GM19395 (cell line): ENCODE measurements around the gene PFKFB3.

Source experiments
- ATAC-seq: cut with Tn5 transposase; IDR thresholded peaks from one replicate; pipeline ENCODE4 v1.9.1; 2021; ENCODE audit warnings: mild to moderate bottlenecking, moderate library complexity; ENCODE audit not compliant: unreplicated experiment

PFKFB3 gene

GRCh38 chr10:6219494-6219836 is 16.7 kb downstream of the PFKFB3 start:
- no peak for ATAC-seq

- ATAC-seq = no peak
These were observed 17.9 kb downstream of the PFKFB3 start for GRCh38 chr10:6220418-6221191.

- no peak for ATAC-seq
These were observed 18.6 kb downstream of the PFKFB3 start for GRCh38 chr10:6221192-6221940.

- no peak for ATAC-seq
These were observed 19.4 kb downstream of the PFKFB3 start for GRCh38 chr10:6221971-6222751.

GRCh38 chr10:6222755-6223154 is 20.0 kb downstream of the PFKFB3 start:
- ATAC-seq = no peak

GRCh38 chr10:6223981-6224380 is 21.2 kb downstream of the PFKFB3 start:
- ATAC-seq = no peak

- no peak for ATAC-seq
These were observed 22.0 kb downstream of the PFKFB3 start for GRCh38 chr10:6224781-6225180.

- no peak for ATAC-seq
These were observed 22.6 kb downstream of the PFKFB3 start for GRCh38 chr10:6225263-6225814.

GRCh38 chr10:6226216-6226615 is 23.5 kb downstream of the PFKFB3 start:
- ATAC-seq = no peak

GRCh38 chr10:6227346-6227745 is 24.6 kb downstream of the PFKFB3 start:
- no peak for ATAC-seq

GRCh38 chr10:6228010-6228511 is 25.3 kb downstream of the PFKFB3 start:
- ATAC-seq = no peak

GRCh38 chr10:6228647-6229046 is 25.9 kb downstream of the PFKFB3 start:
- ATAC-seq = no peak

- no peak for ATAC-seq
These were observed 26.6 kb downstream of the PFKFB3 start for GRCh38 chr10:6229290-6229689.

- no peak for ATAC-seq
These were observed 27.0 kb downstream of the PFKFB3 start for GRCh38 chr10:6229746-6230145.

- ATAC-seq = no peak
These were observed 27.6 kb downstream of the PFKFB3 start for GRCh38 chr10:6230315-6230714.

- no peak for ATAC-seq
These were observed 28.4 kb downstream of the PFKFB3 start for GRCh38 chr10:6231146-6231545.

GRCh38 chr10:6231730-6232129 is 29.0 kb downstream of the PFKFB3 start:
- ATAC-seq = no peak

- ATAC-seq = no peak
These were observed 29.6 kb downstream of the PFKFB3 start for GRCh38 chr10:6232225-6232807.

- ATAC-seq = no peak
These were observed 30.4 kb downstream of the PFKFB3 start for GRCh38 chr10:6232846-6233724.
